Astrocyte (in vitro differentiated cells and primary cell): Measurements from ENCODE around the gene SPATA13. TPM values are rescaled to one million over a fixed set of nuclear protein-coding genes. Genes with fewer than 3 reads are reported as not detected.

Experiments
- DNase-seq: peaks from one replicate; pipeline ENCODE4 v3.0.0-alpha.2; 2010; ENCODE audit warnings: low read depth
- FAIRE-seq: peaks from 2 replicates; lab custom pipeline; 2011; peaks lifted over from hg19 to GRCh38; lab: Jason Lieb, UNC
- H2AFZ ChIP-seq: 2 replicates; pipeline ENCODE4 v1.6.0; 2012; ENCODE audit warnings: low read depth, low read length, inconsistent platforms
- H3K27ac ChIP-seq: 2 replicates; pipeline ENCODE4 v1.5.1; 2011; ENCODE audit warnings: low read depth, low read length, inconsistent platforms
- H3K27me3 ChIP-seq: 2 replicates; pipeline ENCODE4 v1.6.0; 2011; ENCODE audit warnings: low read length, inconsistent platforms; ENCODE audit not compliant: insufficient read depth
- H3K36me3 ChIP-seq: 2 replicates; pipeline ENCODE4 v1.5.1; 2011; ENCODE audit warnings: low read length, inconsistent platforms; ENCODE audit not compliant: insufficient read depth
- H3K4me1 ChIP-seq: 2 replicates; pipeline ENCODE4 v1.5.1; 2011; ENCODE audit warnings: low read length, inconsistent platforms; ENCODE audit not compliant: insufficient read depth
- H3K4me2 ChIP-seq: 2 replicates; pipeline ENCODE4 v1.6.0; 2012; ENCODE audit warnings: low read length, inconsistent platforms
- H3K4me3 ChIP-seq: 2 replicates; pipeline ENCODE4 v1.5.1; 2011; ENCODE audit warnings: low read depth, mild to moderate bottlenecking, low read length, inconsistent platforms; ENCODE audit not compliant: insufficient read depth
- H3K79me2 ChIP-seq: 2 replicates; pipeline ENCODE4 v1.6.0; 2012; ENCODE audit warnings: mild to moderate bottlenecking, low read length, inconsistent platforms; ENCODE audit not compliant: insufficient read depth
- H3K9ac ChIP-seq: 2 replicates; pipeline ENCODE4 v1.6.0; 2012; ENCODE audit warnings: mild to moderate bottlenecking, low read length, inconsistent platforms
- H3K9me3 ChIP-seq: 2 replicates; pipeline ENCODE4 v1.5.1; 2012; ENCODE audit warnings: low read depth, mild to moderate bottlenecking, low read length, inconsistent platforms; ENCODE audit not compliant: insufficient read depth
- H4K20me1 ChIP-seq: 2 replicates; pipeline ENCODE4 v1.6.0; 2012; ENCODE audit warnings: low read length, inconsistent platforms; ENCODE audit not compliant: insufficient read depth
- H3K27ac Mint-ChIP-seq: one replicate; pipeline ENCODE4 v1.8.0; 2021; ENCODE audit warnings: mild to moderate bottlenecking, mixed read lengths; ENCODE audit not compliant: unreplicated experiment
- H3K27me3 Mint-ChIP-seq: one replicate; pipeline ENCODE4 v1.8.0; 2021; ENCODE audit warnings: low read depth, mixed read lengths; ENCODE audit not compliant: unreplicated experiment
- H3K36me3 Mint-ChIP-seq: one replicate; pipeline ENCODE4 v1.8.0; 2021; ENCODE audit warnings: low read depth, mixed read lengths; ENCODE audit not compliant: unreplicated experiment
- H3K4me1 Mint-ChIP-seq: one replicate; pipeline ENCODE4 v1.8.0; 2021; ENCODE audit warnings: low read depth, mixed read lengths; ENCODE audit not compliant: unreplicated experiment
- H3K4me3 Mint-ChIP-seq: one replicate; pipeline ENCODE4 v1.8.0; 2021; ENCODE audit warnings: mild to moderate bottlenecking, moderate library complexity, mixed read lengths; ENCODE audit not compliant: unreplicated experiment
- H3K9me3 Mint-ChIP-seq: one replicate; pipeline ENCODE4 v1.8.0; 2021; ENCODE audit warnings: mild to moderate bottlenecking, mixed read lengths; ENCODE audit not compliant: unreplicated experiment
- CTCF ChIP-seq: IDR thresholded peaks from 2 replicates; pipeline ENCODE4 v1.5.1; 2011; ENCODE audit warnings: low read depth, mild to moderate bottlenecking, inconsistent platforms, low read length, moderate library complexity; ENCODE audit not compliant: insufficient read depth
- EZH2 ChIP-seq: IDR thresholded peaks from 2 replicates; pipeline ENCODE4 v1.6.1; 2012; ENCODE audit warnings: mild to moderate bottlenecking, low read length, inconsistent platforms; ENCODE audit not compliant: insufficient read depth
- total RNA-seq: library from RNA; stranded (reverse); gene quantifications from 2 replicates; pipeline ENCODE4 v1.2.1, GENCODE V29; 2021

Gene SPATA13
- total RNA-seq, 1 donor from 2014 or later: 6.2 TPM

GRCh38 chr13:24123761-24124160, 36.8 kb upstream of the SPATA13 start:
- no peak overlapping the region for H3K4me2 ChIP-seq
- no peaks in the 10 kb centered on the region for H3K4me1 ChIP-seq
- FAIRE-seq (no peak), DNase-seq (no peak)
- peaks cover 5% of the 10 kb centered on the region for H3K27me3 Mint-ChIP-seq
- no peak overlapping the region for H3K9ac ChIP-seq
- TF ChIP-seq EZH2: no peak
- no peak overlapping the region for H3K4me3 ChIP-seq
- no peak overlapping the region for H3K27ac Mint-ChIP-seq
- peaks cover 7% of the 10 kb centered on the region for H3K4me1 Mint-ChIP-seq
- H3K36me3 Mint-ChIP-seq: peaks cover 1% of the 10 kb centered on the region
- no peak overlapping the region for H3K4me3 Mint-ChIP-seq
- no peaks in the 10 kb centered on the region for H3K79me2 ChIP-seq
- H3K36me3 ChIP-seq: no peaks in the 10 kb centered on the region
- H3K9me3 ChIP-seq: no peaks in the 10 kb centered on the region
- no peaks in the 10 kb centered on the region for H4K20me1 ChIP-seq
- H3K9me3 Mint-ChIP-seq: no peaks in the 10 kb centered on the region
- no peak overlapping the region for H3K27ac ChIP-seq
- H3K27me3 ChIP-seq: peaks cover 7% of the 10 kb centered on the region
- H2AFZ ChIP-seq: no peak overlapping the region

GRCh38 chr13:24124789-24125476, 35.6 kb upstream of the SPATA13 start:
- no peak overlapping the region for H3K4me2 ChIP-seq
- H3K36me3 ChIP-seq: no peaks in the 10 kb centered on the region
- H3K27ac Mint-ChIP-seq: no peak overlapping the region
- H3K9ac ChIP-seq: no peak overlapping the region
- H3K4me1 Mint-ChIP-seq: peaks cover 7% of the 10 kb centered on the region
- no peaks in the 10 kb centered on the region for H3K9me3 Mint-ChIP-seq
- H3K27me3 Mint-ChIP-seq: peaks cover 5% of the 10 kb centered on the region
- peaks cover 7% of the 10 kb centered on the region for H3K27me3 ChIP-seq
- no peak overlapping the region for H3K4me3 Mint-ChIP-seq
- H3K36me3 Mint-ChIP-seq: peaks cover 1% of the 10 kb centered on the region
- H3K27ac ChIP-seq: no peak overlapping the region
- H3K4me3 ChIP-seq: no peak overlapping the region
- no peaks in the 10 kb centered on the region for H4K20me1 ChIP-seq
- no peaks in the 10 kb centered on the region for H3K4me1 ChIP-seq
- peak; percentile 26 for FAIRE-seq
- no peaks in the 10 kb centered on the region for H3K79me2 ChIP-seq
- TF ChIP-seq CTCF (no peak), EZH2 (no peak)
- H2AFZ ChIP-seq: no peak overlapping the region
- no peak for DNase-seq
- no peaks in the 10 kb centered on the region for H3K9me3 ChIP-seq

- H3K27ac Mint-ChIP-seq: no peak overlapping the region
- H3K36me3 Mint-ChIP-seq: peaks cover 11% of the 10 kb centered on the region
- H2AFZ ChIP-seq: no peak overlapping the region
- H3K4me3 ChIP-seq: no peak overlapping the region
- no peak overlapping the region for H3K4me3 Mint-ChIP-seq
- no peaks in the 10 kb centered on the region for H3K4me1 ChIP-seq
- DNase-seq (no peak), FAIRE-seq (no peak)
- peaks cover 5% of the 10 kb centered on the region for H3K27me3 Mint-ChIP-seq
- no peaks in the 10 kb centered on the region for H3K79me2 ChIP-seq
- H3K4me2 ChIP-seq: no peak overlapping the region
- peaks cover 4% of the 10 kb centered on the region for H3K9me3 ChIP-seq
- no peak overlapping the region for H3K27ac ChIP-seq
- no peaks in the 10 kb centered on the region for H3K27me3 ChIP-seq
- H3K9ac ChIP-seq: no peak overlapping the region
- H3K4me1 Mint-ChIP-seq: peaks cover 10% of the 10 kb centered on the region
- no peaks in the 10 kb centered on the region for H4K20me1 ChIP-seq
- H3K36me3 ChIP-seq: no peaks in the 10 kb centered on the region
- H3K9me3 Mint-ChIP-seq: peaks cover 5% of the 10 kb centered on the region
- TF ChIP-seq EZH2: no peak
- TF ChIP-seq CTCF: no peak
These were observed 33.3 kb upstream of the SPATA13 start for GRCh38 chr13:24127116-24127631.
